Colon (tissue), 2 donors: ENCODE measurements around the gene ZSWIM8.
"Not testable (repeated sequence)": the region's sequence is repeated elsewhere in the genome, so short reads cannot be mapped to it uniquely, and the experiment has no call there.

ENCODE experiments used
- FAIRE-seq: peaks from 2 replicates; lab custom pipeline; 2012; peaks lifted over from hg19 to GRCh38; lab: Jason Lieb, UNC
- donor health status: control.
- donor health status: control.

The ZSWIM8 gene, protein sequence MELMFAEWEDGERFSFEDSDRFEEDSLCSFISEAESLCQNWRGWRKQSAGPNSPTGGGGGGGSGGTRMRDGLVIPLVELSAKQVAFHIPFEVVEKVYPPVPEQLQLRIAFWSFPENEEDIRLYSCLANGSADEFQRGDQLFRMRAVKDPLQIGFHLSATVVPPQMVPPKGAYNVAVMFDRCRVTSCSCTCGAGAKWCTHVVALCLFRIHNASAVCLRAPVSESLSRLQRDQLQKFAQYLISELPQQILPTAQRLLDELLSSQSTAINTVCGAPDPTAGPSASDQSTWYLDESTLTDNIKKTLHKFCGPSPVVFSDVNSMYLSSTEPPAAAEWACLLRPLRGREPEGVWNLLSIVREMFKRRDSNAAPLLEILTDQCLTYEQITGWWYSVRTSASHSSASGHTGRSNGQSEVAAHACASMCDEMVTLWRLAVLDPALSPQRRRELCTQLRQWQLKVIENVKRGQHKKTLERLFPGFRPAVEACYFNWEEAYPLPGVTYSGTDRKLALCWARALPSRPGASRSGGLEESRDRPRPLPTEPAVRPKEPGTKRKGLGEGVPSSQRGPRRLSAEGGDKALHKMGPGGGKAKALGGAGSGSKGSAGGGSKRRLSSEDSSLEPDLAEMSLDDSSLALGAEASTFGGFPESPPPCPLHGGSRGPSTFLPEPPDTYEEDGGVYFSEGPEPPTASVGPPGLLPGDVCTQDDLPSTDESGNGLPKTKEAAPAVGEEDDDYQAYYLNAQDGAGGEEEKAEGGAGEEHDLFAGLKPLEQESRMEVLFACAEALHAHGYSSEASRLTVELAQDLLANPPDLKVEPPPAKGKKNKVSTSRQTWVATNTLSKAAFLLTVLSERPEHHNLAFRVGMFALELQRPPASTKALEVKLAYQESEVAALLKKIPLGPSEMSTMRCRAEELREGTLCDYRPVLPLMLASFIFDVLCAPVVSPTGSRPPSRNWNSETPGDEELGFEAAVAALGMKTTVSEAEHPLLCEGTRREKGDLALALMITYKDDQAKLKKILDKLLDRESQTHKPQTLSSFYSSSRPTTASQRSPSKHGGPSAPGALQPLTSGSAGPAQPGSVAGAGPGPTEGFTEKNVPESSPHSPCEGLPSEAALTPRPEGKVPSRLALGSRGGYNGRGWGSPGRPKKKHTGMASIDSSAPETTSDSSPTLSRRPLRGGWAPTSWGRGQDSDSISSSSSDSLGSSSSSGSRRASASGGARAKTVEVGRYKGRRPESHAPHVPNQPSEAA (N-terminal part only)

DNA sequence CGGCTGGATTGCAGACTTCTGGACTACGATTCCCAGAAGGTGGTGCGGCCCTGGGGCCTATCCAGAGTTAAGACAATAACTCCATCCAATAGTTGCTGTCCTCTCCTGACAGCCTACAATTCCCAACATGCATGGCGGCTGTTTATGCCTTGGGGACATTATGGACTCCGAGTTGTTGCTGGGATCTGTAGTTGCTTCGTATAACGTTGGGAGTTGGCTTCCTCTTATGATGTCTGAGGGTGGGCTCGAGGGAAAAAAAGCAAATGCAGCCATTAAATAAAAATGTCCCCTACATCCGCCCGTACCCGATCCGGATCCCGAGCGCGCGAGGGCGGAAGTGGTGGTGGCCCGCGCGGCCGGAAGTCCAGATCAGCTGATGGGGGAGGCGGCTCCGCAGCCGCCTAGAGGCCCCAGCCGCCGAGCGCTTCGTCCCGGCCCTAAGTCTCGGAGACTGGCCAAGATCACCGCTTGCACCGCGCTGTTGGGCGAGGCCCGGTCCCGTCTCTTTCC, at the start of gene ZSWIM8:
TSS of gene ZSWIM8 (plus strand) at position 396 of the 510 bp plus-strand sequence. CDS start 273 bp downstream, outside the sequence.
- peak; percentile 43 for FAIRE-seq

DNA sequence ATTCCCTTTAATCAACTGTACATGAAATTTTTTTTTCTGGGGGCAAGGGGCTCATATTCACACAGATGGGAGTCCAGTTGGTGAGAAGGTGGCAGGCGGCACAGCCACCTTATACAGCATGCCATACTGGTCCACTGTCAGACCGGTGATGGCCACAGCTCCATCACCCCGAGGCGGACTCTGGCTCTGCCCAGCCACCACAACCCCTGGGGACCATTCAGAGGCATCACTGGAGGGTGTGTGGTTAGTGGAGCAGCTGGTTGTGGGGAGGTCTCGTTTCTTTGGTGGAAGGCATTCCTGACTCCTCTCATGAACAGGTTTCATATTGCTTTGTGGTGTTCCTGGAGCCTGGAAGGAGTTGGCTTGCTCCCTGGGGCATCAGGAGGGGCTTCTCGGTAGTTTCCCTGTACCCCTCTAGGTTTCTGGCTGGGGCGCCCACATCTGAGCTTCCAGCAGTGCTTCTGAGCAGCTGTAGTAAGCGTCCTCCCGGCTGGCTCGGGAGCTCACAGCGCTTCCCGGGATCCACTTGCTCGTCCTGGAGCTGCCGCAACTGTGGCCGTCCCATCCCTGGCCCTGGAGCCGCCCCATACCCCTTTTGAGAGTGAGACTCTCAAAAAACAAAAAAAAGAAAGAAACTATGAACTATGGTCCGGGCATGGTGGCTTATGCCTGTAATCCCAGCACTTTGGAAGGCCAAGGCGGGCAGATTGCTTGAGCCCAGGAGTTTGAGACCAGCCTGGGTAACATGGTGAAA, 44.7 kb upstream of the ZSWIM8 start:
- not testable (repeated sequence) for FAIRE-seq

DNA sequence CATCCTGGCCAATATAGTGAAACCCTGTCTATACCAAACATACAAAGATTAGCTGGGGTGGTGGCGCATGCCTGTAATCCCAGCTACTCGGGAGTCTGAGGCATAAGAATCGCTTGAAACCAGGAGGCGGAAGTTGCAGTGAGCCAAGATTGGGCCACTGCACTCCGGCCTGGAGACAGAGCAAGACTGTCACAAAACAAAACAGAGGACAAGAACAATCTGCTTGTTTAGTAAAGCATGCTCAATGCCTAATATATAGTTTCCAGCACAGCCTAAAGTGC, 43.0 kb upstream of the ZSWIM8 start:
- FAIRE-seq = no peak

DNA sequence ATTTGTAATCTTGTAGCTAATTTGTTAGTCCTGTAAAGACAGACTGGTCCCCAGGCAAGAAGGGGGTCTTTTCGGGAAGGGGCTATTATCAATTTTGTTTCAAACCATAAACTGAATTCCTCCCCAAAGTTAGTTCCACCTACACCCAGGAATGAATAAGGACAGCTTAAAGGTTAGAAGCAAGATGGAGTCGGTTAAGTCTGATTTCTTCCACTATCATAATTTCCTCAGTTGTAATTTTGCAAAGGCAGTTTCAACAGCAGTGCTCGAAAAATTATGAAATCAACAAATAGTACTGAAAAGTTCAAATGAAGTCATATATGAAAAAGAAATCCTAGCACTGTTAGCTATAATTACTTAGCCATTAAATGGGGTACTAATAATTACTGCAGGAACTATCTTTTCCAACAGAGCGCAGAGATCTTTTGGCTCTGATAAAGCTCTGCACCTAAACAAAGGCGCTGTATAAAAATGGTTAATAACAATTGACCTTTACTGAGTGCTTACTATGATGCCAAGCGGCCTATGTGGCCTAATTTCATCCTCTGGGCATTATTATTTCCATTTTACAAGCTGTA, 42.0 kb upstream of the ZSWIM8 start:
- FAIRE-seq = no peak

DNA sequence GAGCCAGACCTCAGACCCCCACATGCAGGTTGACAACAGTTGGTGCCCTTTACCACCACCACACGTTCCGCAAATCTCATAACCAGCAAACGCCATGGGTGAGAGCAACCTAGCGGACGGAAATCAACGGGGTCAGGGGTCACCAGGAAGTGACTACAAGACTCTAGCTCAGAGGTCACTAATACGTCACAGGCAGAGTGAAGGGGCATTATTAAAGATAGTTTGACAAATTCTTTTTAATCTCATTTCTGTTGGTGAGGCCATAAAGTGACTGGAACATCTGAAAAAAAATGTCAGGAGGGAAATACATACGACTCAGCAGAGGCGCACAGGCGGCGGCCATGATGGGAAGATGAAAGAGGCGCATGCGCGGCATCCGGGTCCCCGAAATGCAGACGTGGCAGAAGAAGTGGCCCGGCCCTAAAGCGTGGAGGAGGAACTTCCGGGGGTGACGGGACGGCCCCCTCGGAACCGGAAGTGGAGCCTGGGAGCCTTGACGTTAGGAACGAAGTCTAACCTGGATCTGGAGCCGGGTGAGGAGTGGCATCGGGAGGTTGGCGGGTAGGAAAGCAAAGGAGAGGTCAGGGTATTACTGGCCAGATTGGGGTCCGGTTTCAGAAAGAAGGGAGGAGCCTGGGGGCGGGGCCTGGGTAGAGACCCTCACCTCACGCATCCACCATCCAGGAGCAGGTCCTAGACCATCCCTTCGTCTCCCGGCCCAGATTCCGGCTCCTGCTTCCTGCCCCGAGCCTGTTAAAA, 41.3 kb upstream of the ZSWIM8 start, which contains the start of gene SEC24C:
TSS of gene SEC24C (plus strand) at position 468 of the 759 bp plus-strand sequence. CDS start 2,461 bp downstream, outside the sequence.
- no peak for FAIRE-seq

DNA sequence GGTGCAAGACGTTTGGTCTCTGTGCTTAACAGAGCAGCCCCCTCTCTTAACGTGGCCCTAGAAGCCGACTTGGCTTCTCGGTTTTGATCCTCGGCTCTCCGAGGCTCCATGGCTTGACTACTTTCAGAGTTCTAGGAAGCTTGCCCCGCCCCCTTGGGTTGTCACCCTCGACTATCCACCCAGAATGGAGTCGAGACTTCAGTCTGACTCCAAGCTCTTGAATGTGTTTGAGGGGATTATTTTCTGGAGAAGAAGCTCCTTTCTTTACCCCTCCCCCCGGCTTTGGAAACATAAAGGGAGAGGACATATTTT, 40.8 kb upstream of the ZSWIM8 start:
- no peak for FAIRE-seq

DNA sequence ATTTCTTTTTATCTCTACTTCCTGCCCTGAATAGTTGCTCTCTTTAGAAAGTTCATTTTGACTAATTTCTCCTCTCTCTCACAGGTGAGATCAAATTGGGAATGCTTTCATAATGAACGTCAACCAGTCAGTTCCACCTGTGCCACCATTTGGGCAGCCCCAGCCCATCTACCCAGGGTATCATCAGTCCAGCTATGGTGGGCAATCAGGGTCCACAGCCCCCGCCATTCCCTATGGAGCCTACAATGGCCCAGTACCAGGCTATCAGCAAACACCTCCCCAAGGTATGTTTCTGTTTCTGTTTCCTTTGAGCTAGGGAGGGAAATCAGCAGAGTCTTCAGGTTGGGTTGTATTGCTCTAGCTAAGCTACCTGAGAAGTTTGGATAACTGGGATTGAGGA, 38.7 kb upstream of the ZSWIM8 start:
- FAIRE-seq = no peak

DNA sequence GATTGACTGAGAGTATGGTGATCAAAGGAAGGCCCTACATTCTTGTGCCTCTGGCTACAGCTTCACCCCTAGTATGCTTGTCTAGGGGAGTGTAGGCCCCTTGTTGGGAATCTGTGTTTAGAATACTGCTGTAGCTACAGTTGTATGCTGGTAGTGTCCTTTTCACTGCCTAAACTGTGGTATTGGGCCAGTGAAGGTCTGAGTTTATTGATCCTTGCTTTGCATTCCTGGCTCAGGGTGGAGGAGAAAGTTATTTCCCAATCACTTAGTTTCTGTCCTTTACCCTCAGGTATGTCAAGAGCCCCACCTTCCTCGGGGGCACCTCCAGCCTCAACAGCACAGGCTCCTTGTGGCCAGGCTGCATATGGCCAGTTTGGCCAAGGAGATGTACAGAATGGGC, 34.6 kb upstream of the ZSWIM8 start:
- no peak for FAIRE-seq

DNA sequence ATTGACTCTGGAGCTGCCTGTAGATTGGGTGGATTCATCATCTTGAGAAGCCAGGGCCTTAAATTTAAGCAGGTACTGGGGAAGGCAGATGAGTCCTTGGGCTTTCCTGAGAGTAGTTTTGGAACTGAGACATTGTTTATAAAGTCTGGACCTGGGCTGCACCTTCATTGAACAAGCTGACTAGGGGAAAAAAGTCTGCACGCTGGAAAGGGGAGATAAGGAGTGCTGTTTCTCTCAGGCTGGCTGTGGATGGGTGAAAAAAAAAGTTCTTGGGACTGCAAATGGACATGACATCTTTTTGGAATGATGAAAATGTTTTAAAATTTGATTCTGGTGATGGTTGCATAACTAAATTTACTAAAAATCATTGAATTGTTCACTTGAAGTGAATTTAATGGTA, 29.2 kb upstream of the ZSWIM8 start:
- FAIRE-seq = no peak

DNA sequence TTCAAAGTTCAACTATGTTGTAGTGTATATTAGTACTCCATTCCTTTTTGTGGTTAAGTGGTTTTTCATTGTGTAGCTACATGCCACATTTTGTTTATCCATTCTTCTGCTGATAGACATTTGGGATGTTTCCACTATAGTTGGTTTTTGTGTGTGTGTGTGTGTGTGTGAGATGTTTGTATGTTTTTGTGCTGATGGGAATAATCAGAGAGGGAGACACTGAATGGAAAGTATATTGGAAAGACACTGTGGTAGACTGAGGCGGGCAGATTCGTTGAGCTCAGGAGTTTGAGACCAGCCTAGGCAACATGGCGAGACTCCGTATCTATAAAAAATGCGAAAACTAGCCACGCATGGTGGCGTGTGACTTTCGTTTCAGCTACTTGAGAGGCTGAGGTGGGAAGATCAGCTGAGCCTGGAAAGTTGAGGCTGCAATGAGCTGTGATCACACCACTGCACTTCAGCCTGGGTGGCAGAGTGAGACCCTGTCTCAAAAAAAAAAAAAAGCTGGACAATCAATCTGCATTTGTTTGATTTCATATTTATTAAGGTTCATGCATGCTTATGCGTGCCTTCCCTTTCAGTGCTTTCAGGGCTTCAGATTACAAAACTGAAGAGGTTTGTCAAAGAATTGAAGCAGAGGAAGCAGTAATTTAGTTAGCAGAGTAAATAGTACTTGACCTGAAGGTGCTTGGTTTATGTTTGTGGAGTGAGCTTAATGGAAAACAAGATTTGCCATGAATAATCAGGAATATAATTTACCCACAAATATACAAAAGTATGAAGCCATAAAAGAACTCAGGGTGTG, 26.5 kb upstream of the ZSWIM8 start:
- FAIRE-seq = no peak

DNA sequence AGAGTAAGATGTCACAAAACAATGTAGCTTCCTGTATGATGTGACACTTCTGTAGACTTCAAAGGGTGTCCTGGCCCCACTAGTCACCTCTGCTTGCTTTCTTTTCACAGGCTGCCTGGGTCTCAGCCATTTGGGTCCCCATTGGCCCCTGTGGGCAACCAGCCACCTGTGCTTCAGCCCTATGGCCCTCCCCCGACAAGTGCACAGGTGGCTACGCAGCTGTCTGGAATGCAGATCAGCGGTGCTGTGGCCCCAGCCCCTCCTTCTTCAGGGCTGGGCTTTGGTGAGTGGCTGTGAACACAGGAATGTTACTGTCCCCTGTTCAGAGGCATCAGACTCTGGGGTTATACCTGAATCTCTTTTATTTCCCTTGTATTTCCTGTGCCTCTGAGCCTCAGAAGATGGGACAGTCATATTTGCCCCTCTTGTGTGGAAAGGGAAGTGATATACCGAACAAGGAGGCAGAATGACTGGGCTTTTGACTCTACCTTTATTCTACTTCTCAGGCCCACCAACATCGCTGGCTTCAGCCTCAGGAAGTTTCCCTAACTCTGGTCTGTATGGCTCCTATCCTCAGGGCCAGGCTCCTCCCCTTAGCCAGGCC, 25.8 kb upstream of the ZSWIM8 start:
- FAIRE-seq = no peak

DNA sequence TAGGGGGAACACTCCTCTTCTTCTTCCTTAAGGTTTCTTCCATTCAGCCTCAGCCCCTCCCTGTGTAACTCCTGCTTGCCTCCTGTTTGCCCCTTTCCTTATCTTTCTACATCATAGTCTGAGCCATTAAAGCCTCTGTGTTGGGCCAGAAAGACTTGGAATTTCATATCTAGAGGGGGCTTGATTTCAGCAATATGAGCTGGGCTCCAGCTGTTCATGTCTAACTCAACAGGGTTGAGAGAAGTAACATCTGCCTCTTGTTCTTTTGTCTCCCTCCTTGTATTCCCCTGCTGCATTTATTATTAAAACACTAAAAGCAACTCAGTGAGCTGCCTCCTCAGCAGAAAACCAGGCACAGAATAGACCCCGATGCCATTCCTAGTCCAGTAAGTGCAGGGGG, 23.6 kb upstream of the ZSWIM8 start:
- no peak for FAIRE-seq

DNA sequence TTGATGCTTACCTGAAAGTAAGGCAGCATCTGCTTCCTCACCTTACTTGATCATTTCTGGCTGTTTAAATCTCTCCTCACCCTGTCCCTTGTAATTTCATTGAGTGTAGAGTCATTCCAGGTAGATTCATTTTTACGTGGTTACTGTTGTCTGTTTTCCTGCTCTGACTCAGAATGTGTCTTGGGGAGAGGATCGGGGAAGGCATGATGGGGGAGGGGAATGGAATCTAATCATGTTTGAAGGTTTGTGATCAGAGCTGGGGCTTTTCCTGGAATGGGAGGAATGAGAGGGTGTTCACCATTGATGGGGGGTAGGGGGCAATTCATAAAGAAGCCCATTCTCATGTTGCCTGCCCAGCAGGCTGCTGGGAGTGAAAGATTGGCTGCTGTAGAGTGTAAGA, 22.5 kb upstream of the ZSWIM8 start:
- no peak for FAIRE-seq

DNA sequence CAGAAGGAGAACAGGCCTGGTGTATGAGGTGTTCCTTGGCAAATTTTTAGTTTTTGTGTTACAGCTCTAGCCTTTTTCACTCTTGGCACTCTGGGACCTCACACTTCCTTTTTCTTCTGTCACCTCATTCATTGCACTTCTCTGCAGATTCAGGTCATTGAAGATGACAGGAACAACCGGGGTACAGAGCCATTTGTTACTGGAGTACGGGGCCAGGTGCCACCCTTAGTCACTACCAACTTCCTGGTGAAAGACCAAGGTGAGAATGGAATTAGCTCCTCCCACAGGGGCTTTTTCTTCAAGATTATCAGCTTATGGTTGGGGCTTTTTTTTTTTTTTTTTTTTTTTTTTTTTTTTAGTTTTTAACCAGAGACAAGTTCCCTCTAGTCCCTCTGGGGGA, 22.1 kb upstream of the ZSWIM8 start:
- FAIRE-seq = no peak

DNA sequence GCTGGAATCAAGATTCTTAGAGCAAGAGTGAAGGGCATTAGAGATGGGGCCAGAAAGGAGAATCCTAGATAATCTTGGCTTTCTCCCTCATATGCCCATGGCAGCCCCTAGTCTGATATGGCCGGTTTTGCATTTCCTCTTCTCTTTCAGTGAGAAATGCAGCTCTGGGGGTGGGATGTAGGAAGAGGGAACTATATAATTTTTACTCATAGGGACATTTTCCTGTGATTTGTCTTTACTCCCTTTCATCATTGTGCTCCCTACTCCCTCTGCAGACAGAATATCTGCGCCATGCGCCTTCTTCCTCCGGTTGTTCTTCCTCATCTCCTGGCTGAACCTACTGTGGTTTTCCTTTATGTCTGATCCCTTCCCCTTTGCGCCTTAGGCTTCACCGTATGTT, 20.3 kb upstream of the ZSWIM8 start:
- no peak for FAIRE-seq

DNA sequence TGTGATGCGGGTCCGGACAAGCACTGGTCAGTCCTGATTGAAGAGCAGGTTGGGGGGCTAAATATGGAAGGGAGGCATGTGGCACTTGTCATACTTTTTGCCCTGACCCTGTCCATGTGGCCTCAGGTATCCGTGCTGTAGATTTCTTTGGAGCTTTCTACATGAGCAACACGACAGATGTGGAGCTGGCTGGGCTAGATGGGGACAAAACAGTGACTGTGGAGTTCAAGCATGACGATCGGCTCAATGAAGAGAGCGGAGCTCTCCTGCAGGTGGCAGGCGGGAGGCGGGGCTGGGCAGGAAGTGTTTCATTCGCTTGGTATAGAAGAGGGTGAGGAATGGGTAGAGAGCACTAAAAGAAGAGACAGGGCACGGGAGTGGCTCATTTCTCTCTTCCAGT, 16.5 kb upstream of the ZSWIM8 start:
- FAIRE-seq = no peak

DNA sequence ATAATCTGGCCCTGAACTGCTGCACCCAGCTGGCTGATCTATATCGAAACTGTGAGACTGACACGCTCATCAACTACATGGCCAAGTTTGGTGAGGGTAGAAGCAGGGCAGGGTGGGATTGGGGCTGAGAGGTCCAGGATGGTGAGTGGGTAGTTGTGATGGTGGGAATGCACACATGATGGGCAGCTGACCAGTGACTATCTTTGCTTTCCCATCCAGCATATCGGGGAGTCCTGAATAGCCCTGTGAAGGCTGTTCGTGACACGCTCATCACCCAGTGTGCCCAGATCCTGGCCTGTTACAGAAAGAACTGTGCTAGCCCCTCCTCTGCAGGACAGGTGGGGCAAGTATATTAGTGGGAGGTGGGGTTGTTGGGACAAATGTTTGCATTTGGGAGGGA, 16.0 kb upstream of the ZSWIM8 start:
- FAIRE-seq = no peak

DNA sequence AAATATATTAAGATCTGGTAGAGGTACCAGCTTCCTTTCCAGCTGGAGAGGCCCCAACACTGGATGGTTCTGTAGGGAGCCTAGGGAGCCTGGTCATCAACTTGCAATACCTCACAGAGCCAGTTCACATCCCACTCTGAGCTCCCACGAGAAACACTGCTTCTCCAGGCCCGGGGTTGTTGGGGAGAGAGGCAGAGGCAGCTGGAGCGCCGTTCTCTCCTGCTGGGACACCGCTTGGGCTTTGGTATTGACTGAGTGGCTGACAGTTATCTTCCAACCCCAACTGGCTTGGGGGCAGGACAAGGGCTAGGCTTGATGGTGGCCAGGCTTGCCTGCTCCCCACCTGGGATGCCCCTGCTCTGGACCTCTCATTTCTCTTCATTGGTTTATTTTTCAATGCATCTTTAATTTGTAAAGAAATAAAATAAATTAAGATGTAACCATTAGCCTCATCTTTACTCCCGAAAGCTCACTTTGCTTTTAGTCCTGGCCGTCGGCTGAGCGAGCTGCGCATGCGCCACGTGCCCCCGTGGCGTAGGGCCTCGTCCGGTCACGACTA, 13.6 kb upstream of the ZSWIM8 start:
- no peak for FAIRE-seq
